Limb (tissue), 2 donors: ENCODE results near the gene FBLN7.
"Not testable (repeated sequence)": the region's sequence is repeated elsewhere in the genome, so short reads cannot be mapped to it uniquely, and the experiment has no call there.

ENCODE experiments used
- DNase-seq, 2 donors: peaks; one replicate each; pipeline ENCODE4 v3.0.0-alpha.2; 2016; ENCODE audit errors: extremely low spot score in 2 of 2

The FBLN7 gene, protein sequence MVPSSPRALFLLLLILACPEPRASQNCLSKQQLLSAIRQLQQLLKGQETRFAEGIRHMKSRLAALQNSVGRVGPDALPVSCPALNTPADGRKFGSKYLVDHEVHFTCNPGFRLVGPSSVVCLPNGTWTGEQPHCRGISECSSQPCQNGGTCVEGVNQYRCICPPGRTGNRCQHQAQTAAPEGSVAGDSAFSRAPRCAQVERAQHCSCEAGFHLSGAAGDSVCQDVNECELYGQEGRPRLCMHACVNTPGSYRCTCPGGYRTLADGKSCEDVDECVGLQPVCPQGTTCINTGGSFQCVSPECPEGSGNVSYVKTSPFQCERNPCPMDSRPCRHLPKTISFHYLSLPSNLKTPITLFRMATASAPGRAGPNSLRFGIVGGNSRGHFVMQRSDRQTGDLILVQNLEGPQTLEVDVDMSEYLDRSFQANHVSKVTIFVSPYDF

DNA sequence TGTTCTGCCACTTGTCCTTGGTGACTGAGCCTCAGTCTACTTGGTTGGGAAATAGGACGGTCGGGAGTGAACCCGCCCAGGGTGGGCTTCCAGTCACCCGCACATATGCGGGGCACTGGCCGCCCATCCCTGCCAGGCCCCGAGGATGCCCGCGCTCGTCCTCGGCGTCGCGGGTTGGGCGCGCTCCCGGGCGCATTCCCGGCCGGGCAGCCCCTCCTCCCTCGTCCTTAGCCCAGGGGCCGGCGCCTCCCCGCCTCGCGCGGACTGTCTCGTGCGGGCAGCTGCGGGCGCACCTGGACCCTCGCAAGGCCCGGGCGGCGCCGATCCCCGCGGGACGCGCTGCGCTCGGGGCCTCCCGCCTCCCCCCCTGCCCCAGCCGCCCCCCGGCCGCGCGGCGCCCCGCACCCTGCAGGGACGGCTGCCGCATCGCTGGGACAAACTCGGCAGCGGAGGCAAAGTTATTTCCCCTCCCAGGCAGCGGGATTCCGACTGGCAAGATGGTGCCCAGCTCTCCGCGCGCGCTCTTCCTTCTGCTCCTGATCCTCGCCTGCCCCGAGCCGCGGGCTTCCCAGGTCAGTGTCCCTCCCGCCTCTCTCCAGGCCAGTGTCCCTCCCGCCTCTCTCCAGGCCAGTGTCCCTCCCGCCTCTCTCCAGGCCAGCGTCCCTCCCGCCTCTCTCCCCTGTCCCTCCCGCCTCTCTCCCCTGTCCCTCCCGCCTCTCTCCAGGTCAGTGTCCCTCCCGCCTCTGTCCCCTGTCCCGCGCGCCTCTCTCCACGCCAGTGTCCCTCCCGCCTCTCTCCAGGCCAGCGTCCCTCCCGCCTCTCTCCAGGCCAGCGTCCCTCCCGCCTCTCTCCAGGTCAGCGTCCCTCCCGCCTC lies at the start of gene FBLN7:
Gene FBLN7 (plus strand): TSS at position 227 of the 874 bp plus-strand sequence. CDS start 271 bp downstream, at position 498.
- peak in 1 of 2 donors; percentile 65 for DNase-seq

DNA sequence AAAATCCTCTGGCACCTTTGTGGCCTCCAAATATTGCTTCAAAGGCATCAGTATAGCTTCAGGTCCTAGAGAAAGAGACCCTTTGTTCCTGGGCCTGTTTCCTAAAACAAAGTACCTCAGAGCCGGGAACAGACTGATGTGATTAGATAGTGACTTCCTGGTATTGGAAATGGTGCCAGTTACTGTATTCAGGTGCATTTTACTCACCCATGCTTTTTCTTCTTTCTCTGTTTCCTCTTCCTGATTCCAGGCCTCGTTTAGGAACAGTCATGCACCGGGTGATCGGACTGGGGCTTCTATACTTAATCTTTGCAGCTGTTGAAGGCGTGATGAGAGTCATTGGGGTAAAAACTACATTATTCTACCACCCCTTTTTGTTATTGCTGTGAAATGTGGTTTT lies 48.8 kb upstream of the FBLN7 start:
- no peak for DNase-seq

DNA sequence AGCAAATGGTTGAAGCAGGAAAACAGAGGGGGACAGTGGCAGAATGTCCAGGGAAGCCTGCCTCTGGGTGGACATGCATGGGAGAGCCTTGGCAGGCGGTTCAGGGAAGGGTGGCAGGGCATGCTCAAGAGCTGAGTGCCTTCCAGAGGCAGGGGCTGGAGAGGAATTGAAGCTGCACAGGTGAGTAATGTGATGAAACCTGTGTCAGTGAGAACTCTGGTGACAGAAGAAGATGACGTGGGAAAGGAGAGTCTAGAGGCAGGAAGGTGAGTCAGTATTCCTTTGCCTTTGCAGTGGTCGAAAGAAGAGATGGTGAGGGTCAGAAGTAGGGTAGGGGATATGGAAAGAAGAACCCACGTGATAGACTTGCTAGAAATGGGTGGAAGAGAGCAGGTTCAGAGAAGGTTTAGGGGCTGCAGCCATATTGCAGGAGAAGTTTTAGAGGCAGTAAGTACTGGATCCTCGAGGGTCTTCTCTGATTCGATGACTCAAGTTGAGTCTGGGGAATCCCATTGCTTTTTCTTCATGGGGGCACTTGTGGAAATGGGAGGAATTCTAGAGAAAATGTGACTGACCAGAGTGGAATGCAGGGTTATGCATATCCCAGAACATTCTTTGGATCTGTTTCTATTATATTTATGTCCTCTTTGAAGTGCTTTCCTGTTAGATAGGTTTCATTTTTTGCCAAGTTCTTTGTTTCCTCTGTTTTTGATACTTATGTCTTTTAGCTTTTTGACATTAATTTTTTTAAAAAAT lies 45.7 kb upstream of the FBLN7 start:
- no peak for DNase-seq

DNA sequence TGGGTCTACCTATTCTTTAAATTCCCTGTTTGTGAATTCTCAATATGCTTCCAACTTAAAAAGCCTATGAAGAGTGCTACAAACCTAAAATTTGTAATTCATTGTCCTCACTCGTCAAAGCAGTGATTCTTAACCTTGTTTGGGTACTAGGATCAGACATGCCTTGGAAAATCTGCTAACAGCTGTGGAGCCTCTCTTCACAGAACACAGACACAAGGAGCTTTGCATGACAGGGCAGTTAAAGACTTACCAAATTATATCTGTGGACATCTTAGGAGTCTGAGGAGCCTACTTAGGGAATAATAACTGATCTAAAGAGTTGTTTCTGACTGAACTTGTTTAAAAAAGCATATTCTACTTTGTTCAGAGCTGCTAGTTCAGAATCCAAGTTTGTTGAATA lies 45.0 kb upstream of the FBLN7 start:
- no peak for DNase-seq

DNA sequence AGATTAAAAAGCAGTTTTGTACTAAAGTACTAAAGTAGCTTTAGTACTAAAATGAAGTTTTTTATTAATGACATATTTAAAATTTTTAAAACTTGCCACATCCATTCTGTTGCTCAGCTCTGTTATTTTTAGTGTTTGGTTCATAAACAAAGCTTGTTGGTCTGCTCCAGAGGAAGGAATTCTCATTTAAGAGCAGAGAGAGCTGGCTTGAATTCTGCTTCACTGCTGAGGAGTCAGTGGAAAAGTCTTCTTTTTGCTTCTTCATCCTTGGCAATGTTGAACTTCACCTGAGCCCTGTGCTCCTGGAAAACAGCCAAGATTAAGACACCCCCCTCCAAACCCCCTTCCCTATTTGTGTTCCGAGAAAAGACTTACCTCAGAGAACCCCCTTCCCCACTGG lies 42.5 kb upstream of the FBLN7 start:
- DNase-seq: no peak

DNA sequence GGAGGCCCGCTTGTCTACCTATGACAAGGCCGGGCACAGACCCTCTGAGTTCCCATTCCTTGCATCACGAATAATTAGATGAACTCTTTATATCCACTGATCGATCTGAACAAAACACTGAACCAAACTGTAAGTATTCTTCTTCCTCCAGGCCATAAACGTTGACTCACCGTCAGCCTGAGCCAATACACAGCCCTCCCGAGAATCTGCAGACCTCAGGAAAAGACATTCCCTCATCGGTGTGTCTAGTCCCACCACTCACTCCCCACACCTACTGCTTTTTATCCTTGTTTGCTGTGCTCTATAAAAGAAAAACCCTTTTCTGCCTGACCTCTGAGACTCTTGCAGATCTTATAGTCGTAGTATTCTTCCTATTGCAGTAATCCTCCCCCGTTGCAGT lies 42.1 kb upstream of the FBLN7 start:
- DNase-seq: no peak

DNA sequence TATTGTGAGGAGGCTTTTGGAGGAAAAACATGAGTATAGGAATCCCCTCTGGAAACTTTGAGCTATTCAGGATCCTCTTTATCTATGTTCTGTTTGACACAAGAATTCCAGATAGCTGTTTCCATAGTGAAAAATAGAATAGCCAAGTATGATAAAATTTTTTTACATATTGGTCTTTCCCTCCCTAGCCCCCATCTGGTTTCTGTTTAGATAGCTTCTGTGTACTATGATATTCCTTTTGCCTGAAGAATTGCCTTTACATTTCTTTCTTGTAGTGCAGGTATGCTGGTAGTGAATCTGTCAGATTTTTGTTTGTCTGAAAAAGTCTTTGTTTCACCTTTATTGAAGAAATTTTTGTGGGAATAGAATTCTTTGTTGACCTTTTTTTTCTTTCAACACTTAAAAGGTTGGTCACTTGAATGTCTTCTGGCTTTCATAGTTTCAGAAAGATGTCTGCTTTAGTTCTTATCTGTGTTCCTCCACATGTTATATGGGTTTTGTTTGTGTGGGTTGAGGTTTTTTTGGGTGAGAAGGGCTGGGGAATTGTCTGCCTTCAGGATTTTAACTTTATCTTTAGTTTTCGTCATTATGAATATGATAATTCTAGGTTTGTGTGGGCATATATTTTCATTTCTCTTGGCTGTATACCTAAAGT lies 29.9 kb upstream of the FBLN7 start:
- DNase-seq: no peak

DNA sequence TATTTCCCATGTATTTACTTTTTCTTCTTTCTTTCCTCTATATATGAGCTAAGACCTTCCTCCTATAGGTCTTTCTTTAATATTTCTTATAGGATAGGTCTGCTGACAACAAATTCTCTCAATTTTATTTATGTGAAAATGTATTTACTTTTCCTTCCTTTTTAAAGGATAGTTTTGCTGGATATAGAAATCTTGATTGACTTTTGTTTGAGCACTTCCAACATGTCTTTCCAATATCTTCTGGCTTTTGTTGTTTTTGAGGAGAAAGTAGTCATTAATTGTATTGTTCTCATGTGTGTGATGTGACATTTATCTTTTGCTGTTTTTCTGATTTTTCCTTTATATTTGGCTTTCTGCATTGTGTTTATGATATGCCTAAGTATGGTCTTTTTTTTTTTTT lies 28.9 kb upstream of the FBLN7 start:
- DNase-seq: no peak

DNA sequence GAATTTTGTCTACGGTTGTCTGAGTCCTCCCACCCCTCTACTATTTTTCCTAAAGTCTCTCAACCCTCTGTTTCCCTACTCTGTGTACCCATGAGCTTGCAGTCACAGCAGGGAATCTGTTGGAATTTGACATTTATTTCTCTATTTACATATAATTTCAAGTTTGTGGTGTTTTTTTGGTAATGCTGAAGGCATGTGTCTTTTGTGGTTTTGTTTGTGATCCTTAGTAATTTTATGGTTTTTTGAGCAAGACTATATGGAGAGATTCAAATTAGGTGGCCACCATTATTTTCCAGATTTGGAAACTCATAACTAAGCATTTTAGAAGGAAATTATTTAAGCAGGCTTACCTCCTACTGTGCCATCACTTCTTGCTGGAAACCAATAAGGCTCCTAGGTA lies 27.2 kb upstream of the FBLN7 start:
- no peak for DNase-seq

DNA sequence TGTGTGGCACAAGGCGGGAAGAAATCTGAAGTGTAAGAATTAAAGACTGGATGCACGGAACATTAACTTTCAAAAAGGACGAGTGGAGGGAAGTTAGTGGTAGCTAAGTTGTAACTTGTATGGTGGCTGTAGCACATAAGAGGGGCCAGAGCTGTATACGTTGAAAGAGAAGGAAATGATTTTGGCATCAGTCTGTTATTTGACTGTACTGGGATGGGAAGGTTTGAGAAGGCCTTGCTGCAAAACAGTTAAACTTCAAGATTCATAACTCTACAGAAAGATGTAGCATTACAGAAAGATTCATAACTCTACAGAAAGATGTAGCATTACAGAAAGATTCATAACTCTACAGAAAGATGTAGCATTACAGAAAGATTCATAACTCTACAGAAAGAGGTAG lies 24.8 kb upstream of the FBLN7 start:
- not testable (repeated sequence) for DNase-seq

DNA sequence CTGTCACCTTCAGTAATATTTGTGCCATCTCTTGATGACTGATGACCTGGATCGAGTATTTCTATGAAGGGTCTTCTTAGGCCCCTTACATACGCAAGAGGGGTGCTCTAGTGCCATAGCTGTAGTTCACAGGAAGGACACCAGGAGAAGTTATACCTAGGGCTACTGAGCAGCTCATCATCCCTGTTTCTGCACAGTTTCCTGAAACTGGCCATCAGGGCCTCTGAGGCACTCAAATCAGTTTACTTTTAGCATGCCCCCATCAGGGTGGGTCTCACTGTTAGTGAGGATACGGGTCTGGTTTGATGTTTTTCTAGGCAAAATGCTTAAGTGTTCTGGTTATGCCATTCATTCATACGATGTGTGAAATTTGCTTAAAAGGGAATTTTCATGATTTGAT lies 20.0 kb upstream of the FBLN7 start:
- DNase-seq: no peak

DNA sequence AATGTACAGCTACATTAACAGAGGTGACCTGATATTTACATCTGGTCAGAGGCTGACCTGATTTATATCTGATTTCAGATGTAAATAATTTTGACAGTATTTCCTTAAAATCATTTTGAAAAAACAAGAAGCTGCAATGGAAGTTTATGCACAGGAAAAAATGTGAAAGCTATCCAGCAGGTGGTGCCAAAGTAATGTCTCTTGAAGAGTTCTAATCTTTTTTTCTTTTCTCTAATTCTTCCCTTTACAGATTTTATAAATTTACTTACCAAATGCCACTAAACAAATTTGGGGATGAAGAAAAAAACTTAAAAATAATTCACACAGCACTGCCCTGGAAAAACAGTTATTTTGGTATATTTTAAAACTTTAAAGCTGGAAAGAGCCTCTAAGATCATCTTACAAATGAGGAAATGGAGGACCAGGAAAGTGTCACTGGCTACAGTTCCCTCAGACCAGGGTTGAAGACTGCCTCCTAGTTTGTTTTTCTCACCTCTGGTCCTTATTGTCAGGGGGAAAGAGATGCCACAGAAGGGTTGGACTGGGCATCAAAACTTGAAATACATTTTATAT lies 16.4 kb upstream of the FBLN7 start:
- DNase-seq: peak; percentile 49 to 54

DNA sequence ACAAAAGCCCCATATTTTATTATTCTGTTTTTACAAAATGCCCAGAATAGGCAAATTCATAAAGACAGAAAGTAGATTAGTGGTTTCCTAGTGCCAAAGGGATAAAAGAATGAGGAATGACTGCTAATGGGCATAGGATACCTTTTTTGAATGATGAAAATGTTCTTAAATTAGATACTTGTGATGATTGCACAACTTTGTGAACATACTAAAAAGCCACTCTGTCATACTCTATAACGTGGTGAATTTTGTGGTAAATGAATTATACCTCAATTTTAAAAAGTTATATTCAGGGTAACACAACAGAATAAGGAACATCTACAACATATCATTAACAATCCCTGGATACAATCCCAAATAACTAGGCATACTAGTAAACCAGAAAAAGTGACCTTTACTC lies 9.1 kb upstream of the FBLN7 start:
- no peak for DNase-seq

DNA sequence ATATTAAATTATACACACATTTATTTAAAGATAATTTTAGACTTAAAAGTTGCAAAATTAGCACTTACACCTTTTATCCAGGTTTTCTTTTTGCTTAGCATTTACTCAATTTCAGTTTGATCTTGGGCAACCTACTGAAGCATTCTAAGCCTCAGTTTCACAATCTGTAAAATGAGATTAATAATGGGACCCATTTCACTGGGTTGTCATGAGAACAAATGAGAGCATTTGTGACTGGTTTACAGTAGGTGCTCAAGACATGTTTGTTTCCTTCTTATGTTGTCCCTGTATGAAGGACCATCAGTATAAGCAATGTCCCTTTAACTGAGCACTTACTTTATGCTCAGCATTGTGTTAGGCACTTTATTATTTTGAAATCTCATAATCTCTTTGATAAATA lies 4.8 kb upstream of the FBLN7 start:
- no peak for DNase-seq

DNA sequence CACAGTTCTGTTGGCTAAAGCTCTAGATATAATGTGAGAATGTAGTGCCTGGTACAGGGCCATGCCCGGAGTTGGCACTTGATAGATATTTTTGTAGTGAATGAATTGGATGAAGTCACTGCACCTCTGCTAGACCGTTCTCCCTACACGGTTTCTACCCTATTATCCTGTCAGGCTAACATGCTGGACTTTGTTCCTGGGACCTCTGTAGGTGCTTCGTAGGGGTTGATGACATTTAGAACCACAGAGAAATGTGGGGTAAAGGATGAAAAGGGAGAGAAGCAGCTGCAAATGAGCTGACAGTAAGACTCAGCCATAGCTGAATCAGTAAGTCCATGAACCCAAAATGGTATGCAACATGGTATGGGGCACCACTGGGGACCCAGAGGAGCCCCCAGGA lies 4.1 kb upstream of the FBLN7 start:
- no peak for DNase-seq

DNA sequence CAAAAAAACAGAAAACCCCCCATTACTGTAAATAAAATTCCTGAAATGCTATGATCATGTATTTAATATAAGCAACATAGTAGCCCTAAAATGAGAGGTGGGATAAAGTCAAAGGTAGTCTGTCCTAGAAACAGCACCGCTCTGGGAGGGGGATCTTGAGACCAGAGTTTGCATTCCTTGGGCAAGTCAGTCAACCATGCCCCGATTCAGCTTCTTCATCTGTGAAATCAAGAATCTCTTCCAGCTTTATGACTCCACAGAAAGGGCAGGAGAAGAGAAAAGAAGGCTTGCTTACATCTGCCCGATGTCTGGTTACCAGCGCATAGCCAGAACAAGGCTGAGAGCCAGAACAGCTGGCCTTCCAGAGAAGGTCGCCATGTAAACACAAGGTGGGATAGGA lies 2.1 kb upstream of the FBLN7 start:
- no peak for DNase-seq

DNA sequence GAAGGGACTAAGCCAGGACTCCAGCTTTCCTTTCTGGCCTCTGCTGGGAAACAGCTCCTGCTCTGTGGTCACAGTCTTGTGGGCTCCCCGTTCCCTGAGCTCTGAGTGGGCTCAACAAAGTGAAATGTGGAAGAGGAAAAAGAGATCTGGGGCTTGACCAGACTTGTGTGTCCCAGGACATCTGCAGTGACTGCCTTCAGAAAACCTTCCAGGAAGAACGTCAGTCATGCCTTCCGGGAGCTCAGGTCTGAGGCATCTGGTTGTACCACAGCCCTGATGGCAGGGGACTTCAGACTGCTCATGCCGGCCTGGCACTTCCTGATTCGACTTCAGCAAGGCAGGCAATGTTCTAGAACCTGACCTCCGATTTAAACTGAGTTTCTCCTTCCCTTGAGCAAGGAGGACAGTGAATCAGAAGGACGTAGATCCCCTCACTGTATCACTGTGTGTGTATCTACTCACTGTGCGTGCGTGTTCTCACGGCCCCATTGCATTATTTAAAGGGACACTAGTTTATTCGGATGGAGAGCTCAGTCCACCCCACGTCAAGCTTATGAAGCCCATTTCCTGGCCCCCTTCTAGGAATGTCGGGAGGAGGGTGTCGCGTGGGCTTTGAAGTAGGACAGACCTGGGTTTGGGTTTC lies 548 bp upstream of the FBLN7 start:
- DNase-seq: no peak

DNA sequence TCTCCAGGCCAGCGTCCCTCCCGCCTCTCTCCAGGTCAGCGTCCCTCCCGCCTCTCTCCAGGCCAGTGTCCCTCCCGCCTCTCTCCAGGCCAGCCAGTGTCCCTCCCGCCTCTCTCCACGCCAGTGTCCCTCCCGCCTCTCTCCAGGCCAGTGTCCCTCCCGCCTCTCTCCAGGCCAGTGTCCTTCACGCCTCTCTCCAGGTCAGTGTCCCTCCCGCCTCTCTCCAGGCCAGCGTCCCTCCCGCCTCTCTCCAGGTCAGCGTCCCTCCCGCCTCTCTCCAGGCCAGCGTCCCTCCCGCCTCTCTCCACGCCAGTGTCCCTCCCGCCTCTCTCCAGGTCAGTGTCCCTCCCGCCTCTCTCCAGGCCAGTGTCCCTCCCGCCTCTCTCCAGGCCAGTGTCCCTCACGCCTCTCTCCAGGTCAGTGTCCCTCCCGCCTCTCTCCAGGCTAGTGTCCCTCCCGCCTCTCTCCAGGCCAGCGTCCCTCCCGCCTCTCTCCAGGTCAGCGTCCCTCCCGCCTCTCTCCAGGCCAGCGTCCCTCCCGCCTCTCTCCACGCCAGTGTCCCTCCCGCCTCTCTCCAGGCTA lies 939 bp downstream of the FBLN7 start:
- not testable (repeated sequence) for DNase-seq

DNA sequence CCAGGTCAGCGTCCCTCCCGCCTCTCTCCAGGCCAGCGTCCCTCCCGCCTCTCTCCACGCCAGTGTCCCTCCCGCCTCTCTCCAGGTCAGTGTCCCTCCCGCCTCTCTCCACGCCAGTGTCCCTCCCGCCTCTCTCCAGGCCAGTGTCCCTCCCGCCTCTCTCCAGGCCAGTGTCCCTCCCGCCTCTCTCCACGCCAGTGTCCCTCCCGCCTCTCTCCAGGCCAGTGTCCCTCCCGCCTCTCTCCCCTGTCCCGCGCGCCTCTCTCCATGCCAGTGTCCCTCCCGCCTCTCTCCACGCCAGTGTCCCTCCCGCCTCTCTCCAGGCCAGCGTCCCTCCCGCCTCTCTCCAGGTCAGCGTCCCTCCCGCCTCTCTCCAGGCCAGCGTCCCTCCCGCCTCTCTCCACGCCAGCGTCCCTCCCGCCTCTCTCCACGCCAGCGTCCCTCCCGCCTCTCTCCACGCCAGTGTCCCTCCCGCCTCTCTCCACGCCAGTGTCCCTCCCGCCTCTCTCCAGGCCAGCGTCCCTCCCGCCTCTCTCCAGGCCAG lies 1.5 kb downstream of the FBLN7 start:
- not testable (repeated sequence) for DNase-seq
